HG02610 (cell line): ENCODE results near the gene RDH12.
"Not testable (repeated sequence)": the region's sequence is repeated elsewhere in the genome, so short reads cannot be mapped to it uniquely, and the experiment has no call there.

ENCODE experiments used
- ATAC-seq: cut with Tn5 transposase; IDR thresholded peaks from one replicate; pipeline ENCODE4 v1.9.1; 2021; ENCODE audit warnings: mild to moderate bottlenecking, moderate library complexity; ENCODE audit not compliant: unreplicated experiment

The RDH12 gene

GRCh38 chr14:67701492-67701891 is at the start of gene RDH12:
Gene RDH12, plus strand, starts transcription at chr14:67701886. Its CDS starts 20,757 bp downstream, at chr14:67722643.
- ATAC-seq: not testable (repeated sequence)

- ATAC-seq: no peak
These were observed 49.5 kb upstream of the RDH12 start for GRCh38 chr14:67652189-67652588.

- no peak for ATAC-seq
These were observed 47.9 kb upstream of the RDH12 start for GRCh38 chr14:67653651-67654280.

GRCh38 chr14:67663633-67664032 is 38.1 kb upstream of the RDH12 start:
- no peak for ATAC-seq

- ATAC-seq: no peak
These were observed 35.8 kb upstream of the RDH12 start for GRCh38 chr14:67665868-67666267.

- ATAC-seq: no peak
These were observed 34.8 kb upstream of the RDH12 start for GRCh38 chr14:67666750-67667449.

- peak; percentile 75 for ATAC-seq
These were observed 33.1 kb upstream of the RDH12 start for GRCh38 chr14:67668559-67668958.

GRCh38 chr14:67673451-67673850 is 28.2 kb upstream of the RDH12 start:
- no peak for ATAC-seq

GRCh38 chr14:67674139-67674479 is 27.6 kb upstream of the RDH12 start:
- peak; percentile 46 for ATAC-seq

- ATAC-seq: peak; percentile 91
These were observed 27.0 kb upstream of the RDH12 start, which contains the start of gene VTI1B for GRCh38 chr14:67674480-67675218. Gene VTI1B, minus strand, starts transcription at chr14:67674632. Its CDS starts 143 bp downstream, at chr14:67674489.

GRCh38 chr14:67675219-67675582 is 26.5 kb upstream of the RDH12 start:
- no peak for ATAC-seq

- ATAC-seq: no peak
These were observed 22.7 kb upstream of the RDH12 start for GRCh38 chr14:67679006-67679405.

GRCh38 chr14:67680121-67680602 is 21.5 kb upstream of the RDH12 start:
- peak; percentile 98 for ATAC-seq

- ATAC-seq: no peak
These were observed 20.7 kb upstream of the RDH12 start for GRCh38 chr14:67680941-67681340.

- no peak for ATAC-seq
These were observed 17.8 kb upstream of the RDH12 start for GRCh38 chr14:67683842-67684241.

- no peak for ATAC-seq
These were observed 11.7 kb upstream of the RDH12 start for GRCh38 chr14:67690011-67690410.

GRCh38 chr14:67694791-67695393 is 6.8 kb upstream of the RDH12 start:
- peak; percentile 91 for ATAC-seq

GRCh38 chr14:67695394-67695949 is 6.2 kb upstream of the RDH12 start, which contains the start of gene RDH11:
Gene RDH11, minus strand, starts transcription at chr14:67695764. Its CDS starts 61 bp downstream, at chr14:67695703.
- peak; percentile 86 for ATAC-seq

GRCh38 chr14:67697006-67697405 is 4.7 kb upstream of the RDH12 start:
- no peak for ATAC-seq

- ATAC-seq: no peak
These were observed 3.5 kb upstream of the RDH12 start for GRCh38 chr14:67698179-67698578.

GRCh38 chr14:67703997-67704396 is 2.3 kb downstream of the RDH12 start:
- ATAC-seq: no peak
